Peyer's patch (tissue), 4 donors: ENCODE data around the gene SLC9A8.

Source experiments
- POLR2A ChIP-seq, 2 donors: fragments of 450-650 bp; IDR thresholded peaks; one replicate each; pipeline ENCODE4 v1.5.1; 2017; ENCODE audit warnings: antibody characterized with exemption in 2 of 2, mild to moderate bottlenecking in 2 of 2, moderate library complexity in 2 of 2
- TF ChIP-seq, protein P1 (sequence below), 6 experiments: fragments of 450-650 bp in 4 of 6; fragments of 200-600 bp in 2 of 6; sonication (generic) in 1 of 6; IDR thresholded peaks; one replicate each; pipeline ENCODE4 v1.5.1; 2017 to 2019; ENCODE audit warnings: antibody characterized with exemption in 6 of 6, mild to moderate bottlenecking in 3 of 6, moderate library complexity in 1 of 6

DNA sequence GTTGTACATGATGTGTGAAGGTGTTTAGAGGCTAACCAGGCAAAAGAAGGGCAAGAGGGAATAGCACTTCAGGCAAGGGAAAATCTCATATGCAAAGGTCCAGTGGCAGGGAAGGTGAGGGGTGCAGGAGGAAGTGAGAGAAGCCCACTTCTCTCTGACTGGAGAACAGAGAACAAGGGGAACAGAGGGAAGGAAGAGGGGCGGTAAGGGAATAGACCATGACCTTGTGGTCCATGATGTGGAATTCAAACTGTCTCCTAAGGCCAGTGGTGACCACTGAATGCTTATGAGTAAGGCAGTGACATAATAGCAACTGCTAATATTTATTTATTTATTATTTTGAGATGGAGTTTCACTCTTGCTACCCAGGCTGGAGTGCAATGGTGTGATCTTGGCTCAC lies 20.6 kb upstream of the SLC9A8 start:
- TF ChIP-seq, protein P1, sequence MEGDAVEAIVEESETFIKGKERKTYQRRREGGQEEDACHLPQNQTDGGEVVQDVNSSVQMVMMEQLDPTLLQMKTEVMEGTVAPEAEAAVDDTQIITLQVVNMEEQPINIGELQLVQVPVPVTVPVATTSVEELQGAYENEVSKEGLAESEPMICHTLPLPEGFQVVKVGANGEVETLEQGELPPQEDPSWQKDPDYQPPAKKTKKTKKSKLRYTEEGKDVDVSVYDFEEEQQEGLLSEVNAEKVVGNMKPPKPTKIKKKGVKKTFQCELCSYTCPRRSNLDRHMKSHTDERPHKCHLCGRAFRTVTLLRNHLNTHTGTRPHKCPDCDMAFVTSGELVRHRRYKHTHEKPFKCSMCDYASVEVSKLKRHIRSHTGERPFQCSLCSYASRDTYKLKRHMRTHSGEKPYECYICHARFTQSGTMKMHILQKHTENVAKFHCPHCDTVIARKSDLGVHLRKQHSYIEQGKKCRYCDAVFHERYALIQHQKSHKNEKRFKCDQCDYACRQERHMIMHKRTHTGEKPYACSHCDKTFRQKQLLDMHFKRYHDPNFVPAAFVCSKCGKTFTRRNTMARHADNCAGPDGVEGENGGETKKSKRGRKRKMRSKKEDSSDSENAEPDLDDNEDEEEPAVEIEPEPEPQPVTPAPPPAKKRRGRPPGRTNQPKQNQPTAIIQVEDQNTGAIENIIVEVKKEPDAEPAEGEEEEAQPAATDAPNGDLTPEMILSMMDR (IDR thresholded peaks at IDR 0.05), result no peak
- no peak for TF ChIP-seq POLR2A (IDR thresholded peaks at IDR 0.05)
